Activated T-helper 17 cell treated with anti-CD3 and anti-CD28 coated beads, Interleukin-2, amount 50 U/mL, for 72 hours (primary cell): ENCODE results near the gene ZNF343. TPM values are rescaled to one million over a fixed set of nuclear protein-coding genes. Genes with fewer than 3 reads are reported as not detected.

ENCODE experiments used
- ATAC-seq: fragments of 150-1000 bp; cut with Tn5 transposase; replicated peaks from 2 replicates; pipeline ENCODE4 v1.10.0; 2021; ENCODE audit warnings: mild to moderate bottlenecking, moderate library complexity
- H3K27ac Mint-ChIP-seq: one replicate; pipeline ENCODE4 v1.8.0; 2022; ENCODE audit warnings: mixed read lengths
- H3K27me3 Mint-ChIP-seq: one replicate; pipeline ENCODE4 v1.8.0; 2022; ENCODE audit warnings: mixed read lengths
- H3K36me3 Mint-ChIP-seq: one replicate; pipeline ENCODE4 v1.8.0; 2022; ENCODE audit warnings: low read depth, mild to moderate bottlenecking, mixed read lengths
- H3K4me1 Mint-ChIP-seq: one replicate; pipeline ENCODE4 v1.8.0; 2022; ENCODE audit warnings: mixed read lengths
- H3K4me3 Mint-ChIP-seq: one replicate; pipeline ENCODE4 v1.8.0; 2022; ENCODE audit warnings: mild to moderate bottlenecking, mixed read lengths
- H3K9me3 Mint-ChIP-seq: one replicate; pipeline ENCODE4 v1.8.0; 2022; ENCODE audit warnings: mixed read lengths
- total RNA-seq, 2 donors: library from RNA; stranded (reverse); gene quantifications; one replicate each; pipeline ENCODE4 v1.2.3, GENCODE V29; 2022

ZNF343 gene
- 10 to 100 TPM in 1 of 2 donors, 1 to 10 TPM in 1; 8.0 to 10.1 TPM for total RNA-seq

GRCh38 chr20:2508631-2509467 is at the start of gene ZNF343:
Gene ZNF343, minus strand, starts transcription at chr20:2508915. Its CDS starts 15,020 bp downstream, at chr20:2493895.
- Mint-ChIP-seq H3K9me3 (no peaks in the 10 kb centered on the region), H3K4me1 (peaks cover 5% of the 10 kb centered on the region), H3K27me3 (peaks cover 10% of the 10 kb centered on the region), H3K27ac (peak within 1 kb of the TSS; percentile 98), H3K36me3 (peaks cover 13% of the 10 kb centered on the region), H3K4me3 (peak within 1 kb of the TSS; percentile 97)
- peak; percentile 98 for ATAC-seq

- Mint-ChIP-seq H3K36me3 (no peaks in the 10 kb centered on the region), H3K4me1 (no peaks in the 10 kb centered on the region), H3K9me3 (no peaks in the 10 kb centered on the region), H3K27ac (no peak overlapping the region), H3K4me3 (no peak overlapping the region), H3K27me3 (peaks cover 35% of the 10 kb centered on the region)
- no peak for ATAC-seq
Measured at GRCh38 chr20:2557873-2558580, 49.3 kb upstream of the ZNF343 start.

GRCh38 chr20:2545594-2545993 is 36.9 kb upstream of the ZNF343 start:
- Mint-ChIP-seq H3K27me3 (peaks cover 30% of the 10 kb centered on the region), H3K36me3 (no peaks in the 10 kb centered on the region), H3K9me3 (no peaks in the 10 kb centered on the region), H3K4me3 (no peak overlapping the region), H3K27ac (no peak overlapping the region), H3K4me1 (no peaks in the 10 kb centered on the region)
- ATAC-seq: no peak

GRCh38 chr20:2544211-2544610 is 35.5 kb upstream of the ZNF343 start:
- Mint-ChIP-seq H3K4me1 (no peaks in the 10 kb centered on the region), H3K9me3 (no peaks in the 10 kb centered on the region), H3K4me3 (no peak overlapping the region), H3K36me3 (no peaks in the 10 kb centered on the region), H3K27me3 (peaks cover 27% of the 10 kb centered on the region), H3K27ac (no peak overlapping the region)
- ATAC-seq: no peak

- Mint-ChIP-seq H3K4me1 (no peaks in the 10 kb centered on the region), H3K36me3 (no peaks in the 10 kb centered on the region), H3K27ac (no peak overlapping the region), H3K4me3 (no peak overlapping the region), H3K9me3 (no peaks in the 10 kb centered on the region), H3K27me3 (peaks cover 33% of the 10 kb centered on the region)
- ATAC-seq: no peak
Measured at GRCh38 chr20:2542361-2542760, 33.6 kb upstream of the ZNF343 start.

GRCh38 chr20:2541940-2542339 is 33.2 kb upstream of the ZNF343 start:
- Mint-ChIP-seq H3K27me3 (peaks cover 35% of the 10 kb centered on the region), H3K4me1 (no peaks in the 10 kb centered on the region), H3K9me3 (no peaks in the 10 kb centered on the region), H3K4me3 (no peak overlapping the region), H3K27ac (no peak overlapping the region), H3K36me3 (no peaks in the 10 kb centered on the region)
- ATAC-seq: no peak

- Mint-ChIP-seq H3K27ac (no peak overlapping the region), H3K36me3 (no peaks in the 10 kb centered on the region), H3K4me1 (no peaks in the 10 kb centered on the region), H3K4me3 (no peak overlapping the region), H3K9me3 (no peaks in the 10 kb centered on the region), H3K27me3 (peaks cover 27% of the 10 kb centered on the region)
- ATAC-seq: no peak
Measured at GRCh38 chr20:2538931-2539720, 30.4 kb upstream of the ZNF343 start.

GRCh38 chr20:2538356-2538755 is 29.6 kb upstream of the ZNF343 start:
- Mint-ChIP-seq H3K9me3 (no peaks in the 10 kb centered on the region), H3K27ac (no peak overlapping the region), H3K36me3 (no peaks in the 10 kb centered on the region), H3K4me3 (no peak overlapping the region), H3K27me3 (peaks cover 27% of the 10 kb centered on the region), H3K4me1 (no peaks in the 10 kb centered on the region)
- no peak for ATAC-seq

- no peak overlapping the region for H3K4me3 Mint-ChIP-seq
- H3K27ac Mint-ChIP-seq: no peak overlapping the region
- no peaks in the 10 kb centered on the region for H3K9me3 Mint-ChIP-seq
- no peaks in the 10 kb centered on the region for H3K36me3 Mint-ChIP-seq
- H3K4me1 Mint-ChIP-seq: no peaks in the 10 kb centered on the region
- peaks cover 23% of the 10 kb centered on the region for H3K27me3 Mint-ChIP-seq
- no peak for ATAC-seq
Measured at GRCh38 chr20:2537101-2537500, 28.4 kb upstream of the ZNF343 start.

GRCh38 chr20:2536560-2536986 is 27.9 kb upstream of the ZNF343 start, which contains the start of gene TMC2:
Gene TMC2, plus strand, starts transcription at chr20:2536573. Its CDS starts 49 bp downstream, at chr20:2536622.
- Mint-ChIP-seq H3K4me1 (no peaks in the 10 kb centered on the region), H3K36me3 (no peaks in the 10 kb centered on the region), H3K9me3 (no peaks in the 10 kb centered on the region), H3K27ac (no peak within 1 kb of the TSS), H3K27me3 (peaks cover 19% of the 10 kb centered on the region), H3K4me3 (no peak within 1 kb of the TSS)
- no peak for ATAC-seq

GRCh38 chr20:2535711-2536559 is 27.2 kb upstream of the ZNF343 start:
- Mint-ChIP-seq H3K27me3 (peaks cover 17% of the 10 kb centered on the region), H3K27ac (no peak overlapping the region), H3K4me3 (no peak overlapping the region), H3K9me3 (no peaks in the 10 kb centered on the region), H3K4me1 (no peaks in the 10 kb centered on the region), H3K36me3 (no peaks in the 10 kb centered on the region)
- no peak for ATAC-seq

GRCh38 chr20:2533118-2533517 is 24.4 kb upstream of the ZNF343 start:
- H3K36me3 Mint-ChIP-seq: no peaks in the 10 kb centered on the region
- ATAC-seq: no peak
- H3K9me3 Mint-ChIP-seq: no peaks in the 10 kb centered on the region
- no peak overlapping the region for H3K27ac Mint-ChIP-seq
- no peaks in the 10 kb centered on the region for H3K4me1 Mint-ChIP-seq
- H3K4me3 Mint-ChIP-seq: no peak overlapping the region
- H3K27me3 Mint-ChIP-seq: peaks cover 8% of the 10 kb centered on the region

- Mint-ChIP-seq H3K4me3 (no peak overlapping the region), H3K36me3 (no peaks in the 10 kb centered on the region), H3K4me1 (no peaks in the 10 kb centered on the region), H3K27me3 (peaks cover 3% of the 10 kb centered on the region), H3K9me3 (no peaks in the 10 kb centered on the region), H3K27ac (no peak overlapping the region)
- no peak for ATAC-seq
Measured at GRCh38 chr20:2528671-2529271, 20.1 kb upstream of the ZNF343 start.
